WI38 (cell line): ENCODE results near the gene SCAPER.
"Not testable (repeated sequence)": the region's sequence is repeated elsewhere in the genome, so short reads cannot be mapped to it uniquely, and the experiment has no call there.

Source experiments
- H3K4me3 ChIP-seq: 2 replicates; pipeline ENCODE4 v1.5.1; 2011; ENCODE audit warnings: low read depth, mild to moderate bottlenecking, control low read depth, low read length
- TF ChIP-seq, protein P1 (sequence below): IDR thresholded peaks from 2 replicates; pipeline ENCODE4 v1.5.1; 2012; ENCODE audit warnings: low read depth, mild to moderate bottlenecking, control low read depth, low read length

The SCAPER gene

DNA sequence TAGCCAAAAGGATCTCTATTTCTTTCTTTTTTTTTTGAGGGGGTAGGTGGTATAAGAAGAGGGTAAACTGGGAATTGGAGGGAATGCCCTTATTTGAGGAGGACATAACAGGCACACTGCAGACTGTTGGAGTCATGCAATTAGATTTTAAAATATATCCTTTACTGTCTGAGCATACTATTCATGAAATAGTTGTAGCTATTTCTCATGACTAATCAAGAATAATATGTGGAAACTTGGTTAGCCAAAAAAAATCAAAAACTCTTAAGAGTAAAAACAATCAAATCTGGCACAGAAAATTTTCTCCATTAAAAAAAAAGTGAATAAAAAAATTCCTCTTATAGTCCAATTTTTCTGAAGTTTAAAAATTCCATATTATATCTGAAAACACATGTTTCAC, 174.9 kb downstream of the SCAPER start:
- TF ChIP-seq, protein P1, sequence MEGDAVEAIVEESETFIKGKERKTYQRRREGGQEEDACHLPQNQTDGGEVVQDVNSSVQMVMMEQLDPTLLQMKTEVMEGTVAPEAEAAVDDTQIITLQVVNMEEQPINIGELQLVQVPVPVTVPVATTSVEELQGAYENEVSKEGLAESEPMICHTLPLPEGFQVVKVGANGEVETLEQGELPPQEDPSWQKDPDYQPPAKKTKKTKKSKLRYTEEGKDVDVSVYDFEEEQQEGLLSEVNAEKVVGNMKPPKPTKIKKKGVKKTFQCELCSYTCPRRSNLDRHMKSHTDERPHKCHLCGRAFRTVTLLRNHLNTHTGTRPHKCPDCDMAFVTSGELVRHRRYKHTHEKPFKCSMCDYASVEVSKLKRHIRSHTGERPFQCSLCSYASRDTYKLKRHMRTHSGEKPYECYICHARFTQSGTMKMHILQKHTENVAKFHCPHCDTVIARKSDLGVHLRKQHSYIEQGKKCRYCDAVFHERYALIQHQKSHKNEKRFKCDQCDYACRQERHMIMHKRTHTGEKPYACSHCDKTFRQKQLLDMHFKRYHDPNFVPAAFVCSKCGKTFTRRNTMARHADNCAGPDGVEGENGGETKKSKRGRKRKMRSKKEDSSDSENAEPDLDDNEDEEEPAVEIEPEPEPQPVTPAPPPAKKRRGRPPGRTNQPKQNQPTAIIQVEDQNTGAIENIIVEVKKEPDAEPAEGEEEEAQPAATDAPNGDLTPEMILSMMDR = no peak
- H3K4me3 ChIP-seq = no peak overlapping the region

DNA sequence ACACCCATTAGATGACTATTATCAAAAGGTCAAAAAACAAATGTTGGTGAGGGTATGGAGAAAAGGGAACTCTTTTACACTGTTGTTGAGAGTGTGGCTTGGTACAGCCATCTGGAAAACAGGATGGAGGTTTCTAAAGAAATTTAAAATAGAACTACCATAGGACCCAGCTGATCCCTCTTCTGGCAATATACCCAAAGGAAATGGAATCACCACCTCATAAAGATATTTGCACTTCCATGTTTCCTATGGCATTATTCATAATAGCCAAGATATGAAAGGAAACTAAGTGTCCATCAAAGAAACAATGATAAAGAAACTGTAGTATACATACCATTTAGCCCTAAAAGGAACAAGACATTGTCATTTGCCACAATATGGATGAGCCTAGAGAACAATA, 186.3 kb downstream of the SCAPER start:
- TF ChIP-seq, protein P1 = no peak
- H3K4me3 ChIP-seq = no peak overlapping the region

DNA sequence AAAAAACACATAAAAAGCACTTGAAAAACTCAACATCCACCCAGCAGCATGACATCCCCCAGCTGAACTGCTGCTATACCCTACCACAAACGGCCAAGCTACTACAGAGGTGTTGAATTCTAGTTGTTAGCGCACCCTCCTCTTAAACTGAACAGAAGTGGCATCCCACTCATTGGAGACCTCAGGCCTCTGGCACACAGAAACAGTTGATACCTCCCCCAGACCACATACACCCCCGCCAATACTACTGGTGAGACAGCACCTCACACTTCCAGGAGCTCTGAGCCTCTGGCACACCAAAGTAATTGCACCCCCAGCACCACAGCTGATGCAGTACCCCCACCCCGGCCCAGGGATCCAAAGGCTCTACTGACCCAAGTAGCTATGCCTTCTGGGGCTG, 190.2 kb downstream of the SCAPER start:
- H3K4me3 ChIP-seq = no peak overlapping the region
- TF ChIP-seq, protein P1 = no peak

DNA sequence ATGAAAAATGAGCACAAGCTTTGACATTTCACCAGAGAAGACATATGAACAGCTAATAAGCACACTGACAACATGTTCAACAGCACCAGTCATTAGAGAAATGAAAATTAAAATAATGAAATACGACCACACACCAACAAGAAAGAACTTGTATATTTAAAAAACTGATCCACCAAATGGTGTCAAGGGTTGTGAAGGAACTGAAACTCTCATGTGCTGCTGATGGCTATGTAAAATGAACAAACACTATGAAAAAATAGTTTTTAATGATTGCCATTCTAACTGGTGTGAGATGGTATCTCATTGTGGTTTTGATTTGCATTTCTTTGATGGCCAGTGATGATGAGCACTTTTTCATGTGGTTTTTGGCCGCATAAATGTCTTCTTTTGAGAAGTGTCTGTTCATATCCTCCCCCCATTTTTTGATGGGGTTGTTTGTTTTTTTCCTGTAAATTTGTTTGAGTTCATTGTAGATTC, 193.8 kb downstream of the SCAPER start:
- no peak overlapping the region for H3K4me3 ChIP-seq
- TF ChIP-seq, protein P1 = no peak

DNA sequence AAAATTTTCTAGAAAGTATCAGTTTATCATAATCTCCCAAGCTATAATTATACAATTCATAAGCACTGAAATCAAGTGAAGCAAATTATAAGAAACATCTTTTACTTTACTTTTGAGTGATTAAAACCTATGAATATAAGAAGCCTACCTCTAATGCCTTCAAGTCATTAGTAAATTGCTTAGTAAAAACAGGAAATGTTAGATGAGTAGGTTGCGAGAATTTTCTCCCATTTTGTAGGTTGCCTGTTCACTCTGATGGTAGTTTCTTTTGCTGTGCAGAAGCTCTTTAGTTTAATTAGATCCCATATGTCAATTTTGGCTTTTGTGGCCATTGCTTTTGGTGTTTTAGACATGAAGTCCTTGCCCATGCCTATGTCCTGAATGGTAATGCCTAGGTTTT, 201.1 kb downstream of the SCAPER start:
- not testable (repeated sequence) for H3K4me3 ChIP-seq

DNA sequence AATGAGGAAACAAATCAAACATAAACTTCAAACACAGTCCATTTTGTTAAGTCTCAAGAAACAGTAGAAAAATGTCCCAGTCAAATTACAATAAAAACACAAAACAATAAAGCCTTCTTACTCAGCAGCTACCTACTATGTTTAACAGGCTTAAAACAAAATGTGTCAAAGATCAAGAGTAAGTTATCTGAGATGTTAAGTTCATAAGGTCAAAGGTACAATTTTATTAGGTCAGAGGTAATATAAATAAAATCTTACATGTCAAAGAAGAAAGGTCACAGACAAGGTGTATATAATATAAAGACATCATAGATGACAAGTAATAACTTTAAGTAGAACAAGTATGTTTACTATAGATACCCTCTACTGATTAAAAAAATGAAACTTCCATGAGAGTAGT, 208.3 kb downstream of the SCAPER start:
- TF ChIP-seq, protein P1 = no peak
- H3K4me3 ChIP-seq = no peak overlapping the region

DNA sequence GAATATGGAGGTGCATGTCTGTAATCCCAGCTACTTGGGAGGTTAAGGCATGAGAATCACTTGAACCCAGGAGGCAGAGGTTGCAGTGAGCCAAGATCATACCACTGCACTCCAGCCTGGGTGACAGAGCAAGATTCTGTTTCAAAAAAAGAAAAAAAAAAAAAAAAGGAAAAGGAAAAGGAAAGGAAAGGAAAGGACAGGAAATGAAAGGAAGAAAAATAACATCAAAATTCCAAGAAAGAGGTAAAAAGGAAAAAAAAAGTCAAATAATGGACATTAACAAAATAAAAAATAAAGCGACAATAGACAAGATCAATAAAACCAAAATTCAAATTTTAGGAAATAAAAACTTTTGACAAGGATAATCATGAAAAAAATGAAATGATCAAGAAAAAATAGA, 212.6 kb downstream of the SCAPER start:
- not testable (repeated sequence) for H3K4me3 ChIP-seq

DNA sequence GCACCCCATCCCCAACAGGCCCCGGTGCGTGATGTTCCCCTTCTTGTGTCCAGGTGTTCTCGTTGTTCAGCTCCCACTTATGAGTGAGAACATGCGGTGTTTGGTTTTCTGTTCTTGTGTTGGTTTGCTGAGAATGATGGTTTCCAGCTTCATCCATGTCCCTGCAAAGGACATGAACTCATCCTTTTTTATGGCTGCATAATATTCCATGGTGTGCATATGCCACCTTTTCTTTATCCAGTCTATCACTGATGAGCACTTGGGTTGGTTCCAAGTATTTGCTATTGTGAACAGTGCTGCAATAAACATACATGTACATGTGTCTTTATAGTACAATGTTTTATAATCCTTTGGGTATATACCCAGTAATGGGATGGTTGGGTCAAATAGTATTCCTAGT, 217.5 kb downstream of the SCAPER start:
- H3K4me3 ChIP-seq = not testable (repeated sequence)

DNA sequence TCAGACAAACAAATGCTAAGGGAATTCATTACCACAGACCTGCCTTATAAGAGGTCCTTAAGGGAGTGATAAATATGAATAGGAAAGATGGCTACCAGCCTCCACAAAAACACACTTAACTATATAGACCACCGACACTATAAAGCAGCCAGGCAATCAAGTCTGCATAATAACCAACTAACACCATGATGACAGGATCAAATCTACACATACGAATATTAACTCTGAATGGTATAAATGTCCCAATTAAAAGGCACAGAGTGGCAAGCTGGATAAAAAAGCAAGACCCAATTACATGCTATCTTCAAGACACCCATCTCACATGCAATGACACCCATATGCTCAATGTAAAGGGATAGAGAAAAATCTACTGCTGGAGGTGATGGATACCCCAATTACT, 221.1 kb downstream of the SCAPER start:
- H3K4me3 ChIP-seq = no peak overlapping the region

More for the DNA sequence above, 221.1 kb downstream of the SCAPER start:
- TF ChIP-seq, protein P1 = no peak
